ENCODE measurements around the gene ZDHHC11B.
"Not testable (repeated sequence)": the region's sequence is repeated elsewhere in the genome, so short reads cannot be mapped to it uniquely, and the experiment has no call there.

The ZDHHC11B gene

DNA sequence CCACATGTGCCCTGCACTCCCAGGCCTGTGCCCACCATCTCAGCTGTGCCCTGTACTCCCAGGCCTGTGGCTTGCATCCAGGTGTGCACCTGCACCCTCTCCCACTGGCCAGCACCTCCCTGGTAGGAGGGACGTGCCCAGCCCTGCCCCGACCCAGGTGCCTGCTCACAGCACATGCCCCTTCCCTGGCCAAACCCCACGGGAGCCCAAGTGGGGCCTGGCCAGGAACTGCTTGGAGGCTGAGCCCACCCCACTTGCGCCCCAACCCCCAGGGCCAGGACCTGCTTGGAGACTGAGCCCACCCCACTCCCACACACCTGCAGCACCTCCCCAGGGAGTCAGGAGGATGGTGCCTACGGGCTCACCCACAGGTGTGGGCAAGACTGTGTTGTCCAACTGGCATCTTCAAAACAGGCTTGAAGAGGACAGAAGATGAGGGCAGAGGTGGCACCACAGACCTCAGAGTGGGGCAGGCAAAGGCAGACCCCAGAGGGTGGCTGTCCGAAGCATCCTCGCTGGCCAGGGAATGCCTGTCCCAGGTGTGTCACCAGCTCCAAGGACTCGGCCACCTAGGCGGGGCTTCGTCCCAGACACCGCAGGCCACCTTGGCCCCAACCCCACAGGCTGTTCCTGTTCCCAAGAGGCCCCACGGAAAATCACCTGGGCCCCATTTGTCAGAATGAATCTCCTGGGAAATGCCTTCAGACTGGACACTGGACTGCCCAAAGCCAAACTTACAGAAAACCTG is 10.8 kb downstream of the ZDHHC11B start:
- DNase-seq (ENCODE audit: low read depth, low spot score), result no peak
- ChIA-PET POLR2A (no interaction called here), CTCF (no interaction called here)
- TF ChIP-seq, protein P1, sequence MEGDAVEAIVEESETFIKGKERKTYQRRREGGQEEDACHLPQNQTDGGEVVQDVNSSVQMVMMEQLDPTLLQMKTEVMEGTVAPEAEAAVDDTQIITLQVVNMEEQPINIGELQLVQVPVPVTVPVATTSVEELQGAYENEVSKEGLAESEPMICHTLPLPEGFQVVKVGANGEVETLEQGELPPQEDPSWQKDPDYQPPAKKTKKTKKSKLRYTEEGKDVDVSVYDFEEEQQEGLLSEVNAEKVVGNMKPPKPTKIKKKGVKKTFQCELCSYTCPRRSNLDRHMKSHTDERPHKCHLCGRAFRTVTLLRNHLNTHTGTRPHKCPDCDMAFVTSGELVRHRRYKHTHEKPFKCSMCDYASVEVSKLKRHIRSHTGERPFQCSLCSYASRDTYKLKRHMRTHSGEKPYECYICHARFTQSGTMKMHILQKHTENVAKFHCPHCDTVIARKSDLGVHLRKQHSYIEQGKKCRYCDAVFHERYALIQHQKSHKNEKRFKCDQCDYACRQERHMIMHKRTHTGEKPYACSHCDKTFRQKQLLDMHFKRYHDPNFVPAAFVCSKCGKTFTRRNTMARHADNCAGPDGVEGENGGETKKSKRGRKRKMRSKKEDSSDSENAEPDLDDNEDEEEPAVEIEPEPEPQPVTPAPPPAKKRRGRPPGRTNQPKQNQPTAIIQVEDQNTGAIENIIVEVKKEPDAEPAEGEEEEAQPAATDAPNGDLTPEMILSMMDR (IDR thresholded peaks at IDR 0.05; ENCODE audit: insufficient read depth, low read length, missing control alignments), result no peak
- H3K4me3 ChIP-seq (ENCODE audit: low read depth, low read length), result no peak overlapping the region

DNA sequence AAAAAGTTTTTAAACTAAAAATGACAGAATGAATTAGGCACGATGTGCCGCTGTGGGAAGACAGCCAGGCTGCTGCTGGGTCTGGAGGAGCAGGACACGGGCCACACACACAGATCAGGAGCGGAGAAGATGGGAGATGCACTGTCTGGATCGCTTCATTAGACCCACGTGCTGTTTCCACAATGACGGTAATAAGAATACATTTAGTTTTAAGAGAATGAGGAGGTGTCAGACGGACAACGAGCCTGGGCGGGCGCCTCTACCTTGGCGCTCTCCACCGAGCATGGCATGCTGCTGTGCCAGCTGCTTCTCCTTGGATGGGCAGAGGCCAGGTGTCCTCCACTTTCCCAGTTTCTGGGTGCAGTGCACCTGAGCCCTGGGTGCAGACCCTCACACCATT is 11.6 kb downstream of the ZDHHC11B start:
- DNase-seq (ENCODE audit: low read depth, low spot score); H3K4me3 ChIP-seq (ENCODE audit: low read depth, low read length); POLR2A ChIA-PET; CTCF ChIA-PET: not testable (repeated sequence)

GRCh38 chr5:772547-772890 is 12.0 kb downstream of the ZDHHC11B start:
- POLR2A ChIA-PET; CTCF ChIA-PET; H3K4me3 ChIP-seq (ENCODE audit: low read depth, low read length); DNase-seq (ENCODE audit: low read depth, low spot score): not testable (repeated sequence)

GRCh38 chr5:771841-772546 is 12.5 kb downstream of the ZDHHC11B start:
- POLR2A ChIA-PET; CTCF ChIA-PET; H3K4me3 ChIP-seq (ENCODE audit: low read depth, low read length); DNase-seq (ENCODE audit: low read depth, low spot score): not testable (repeated sequence)

- DNase-seq (ENCODE audit: low read depth, low spot score); CTCF ChIA-PET; H3K4me3 ChIP-seq (ENCODE audit: low read depth, low read length); POLR2A ChIA-PET: not testable (repeated sequence)
Measured at GRCh38 chr5:771087-771781, 13.3 kb downstream of the ZDHHC11B start.

- POLR2A ChIA-PET; DNase-seq (ENCODE audit: low read depth, low spot score); CTCF ChIA-PET: not testable (repeated sequence)
Measured at GRCh38 chr5:770585-770984, 13.9 kb downstream of the ZDHHC11B start.

GRCh38 chr5:769485-770145 is 14.9 kb downstream of the ZDHHC11B start:
- DNase-seq (ENCODE audit: low read depth, low spot score); CTCF ChIA-PET; POLR2A ChIA-PET; H3K4me3 ChIP-seq (ENCODE audit: low read depth, low read length): not testable (repeated sequence)

More at GRCh38 chr5:770585-770984, 13.9 kb downstream of the ZDHHC11B start:
- not testable (repeated sequence) for H3K4me3 ChIP-seq (ENCODE audit: low read depth, low read length)

- ChIA-PET CTCF (no interaction called here), POLR2A (no interaction called here)
- DNase-seq (ENCODE audit: low read depth, low spot score), result no peak
- TF ChIP-seq, protein P1 (IDR thresholded peaks at IDR 0.05; ENCODE audit: insufficient read depth, low read length, missing control alignments), result no peak
- H3K4me3 ChIP-seq (ENCODE audit: low read depth, low read length), result no peak overlapping the region
Measured at GRCh38 chr5:766666-767431, 17.7 kb downstream of the ZDHHC11B start.

DNA sequence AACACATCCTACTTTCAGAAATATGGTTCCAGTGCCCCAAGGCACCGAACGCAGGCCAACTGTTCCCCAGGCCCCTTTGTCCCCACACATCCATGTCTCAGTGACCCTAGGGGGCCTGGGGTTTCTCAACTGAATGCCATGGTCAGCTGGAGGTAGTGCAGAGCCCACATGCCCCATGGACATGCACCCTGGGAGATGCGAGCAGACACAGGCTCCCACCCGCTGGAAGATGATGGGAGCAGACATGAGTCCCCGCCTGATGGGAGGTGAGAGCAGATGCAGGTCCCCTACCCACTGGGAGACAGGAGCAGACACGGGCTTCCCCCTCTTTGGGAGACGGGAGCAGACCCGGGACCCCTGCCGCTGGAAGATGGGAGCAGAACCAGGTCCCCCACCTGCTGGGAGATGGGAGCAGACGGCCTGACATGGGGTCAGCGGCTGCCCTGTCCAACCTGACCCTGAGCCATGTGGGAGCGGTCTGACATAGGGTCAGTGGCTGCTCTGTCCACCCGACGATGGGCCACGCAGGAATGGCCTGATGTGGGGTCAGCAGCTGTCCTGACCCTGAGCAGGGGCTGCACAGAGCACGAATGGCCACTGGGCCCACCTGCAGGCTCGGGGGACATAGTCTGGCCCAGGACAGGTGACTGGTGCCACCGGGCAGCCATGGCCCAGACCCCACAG is 18.4 kb downstream of the ZDHHC11B start:
- ChIA-PET POLR2A (no interaction called here), CTCF (no interaction called here)
- no peak overlapping the region for H3K4me3 ChIP-seq (ENCODE audit: low read depth, low read length)
- TF ChIP-seq, protein P1 (IDR thresholded peaks at IDR 0.05; ENCODE audit: insufficient read depth, low read length, missing control alignments), result no peak
- DNase-seq (ENCODE audit: low read depth, low spot score), result no peak

Measured in AG04449 (cell line).